ENCODE data around the gene ADCY9.

The ADCY9 gene

GRCh38 chr16:3993052-3993785, 123.0 kb downstream of the ADCY9 start:
- in situ Hi-C loops (cut with MboI; ENCODE audit: low pct_unique_long_range_greater_than_20kb, low sequenced_read_pairs): no loop called here
- no peak for DNase-seq

GRCh38 chr16:3992297-3993051, 123.8 kb downstream of the ADCY9 start:
- no peak for DNase-seq
- in situ Hi-C loops (cut with MboI; ENCODE audit: low pct_unique_long_range_greater_than_20kb, low sequenced_read_pairs): no loop called here

DNA sequence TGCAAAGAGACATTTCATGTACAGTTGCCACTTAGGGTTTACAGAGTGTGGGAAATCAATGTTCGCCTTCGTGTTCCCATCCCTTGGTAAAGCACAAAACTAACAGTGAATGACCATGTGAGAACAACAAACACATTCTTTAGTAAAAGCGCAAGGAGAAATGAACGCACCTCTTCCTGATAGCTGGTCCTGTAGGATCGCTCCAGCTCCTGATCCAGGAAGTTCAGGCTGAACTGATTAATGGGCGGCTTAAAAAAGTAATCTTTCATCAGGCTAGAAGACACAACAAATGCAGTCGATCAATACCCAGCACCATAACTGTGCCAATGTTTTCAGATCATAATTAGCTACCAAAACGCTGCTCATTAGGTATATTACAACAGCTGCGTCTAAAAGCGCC, 127.4 kb downstream of the ADCY9 start:
- in situ Hi-C loops (cut with MboI; ENCODE audit: low pct_unique_long_range_greater_than_20kb, low sequenced_read_pairs): no loop called here
- no peak for DNase-seq

DNA sequence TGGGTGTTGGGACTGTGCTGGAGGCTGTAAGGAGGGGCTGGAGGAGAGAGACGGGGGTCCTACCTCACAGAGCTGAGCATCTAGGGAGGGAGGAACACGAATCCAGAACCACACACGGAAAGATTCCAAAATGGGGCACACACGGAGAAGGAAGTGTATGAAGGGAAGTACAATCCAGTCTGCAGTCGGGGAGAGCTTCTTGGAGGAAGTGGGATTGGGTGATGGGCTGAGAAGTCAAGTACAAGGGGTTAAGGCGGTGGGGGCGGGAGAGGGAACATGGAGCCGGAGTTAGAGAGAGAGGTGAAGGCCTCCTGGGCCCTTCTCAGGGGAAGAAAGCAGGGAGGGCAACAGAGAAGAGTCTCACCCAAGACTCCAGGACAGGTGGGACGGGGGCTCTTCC, 128.2 kb downstream of the ADCY9 start:
- no peak for DNase-seq
- in situ Hi-C loops (cut with MboI; ENCODE audit: low pct_unique_long_range_greater_than_20kb, low sequenced_read_pairs): no loop called here

DNA sequence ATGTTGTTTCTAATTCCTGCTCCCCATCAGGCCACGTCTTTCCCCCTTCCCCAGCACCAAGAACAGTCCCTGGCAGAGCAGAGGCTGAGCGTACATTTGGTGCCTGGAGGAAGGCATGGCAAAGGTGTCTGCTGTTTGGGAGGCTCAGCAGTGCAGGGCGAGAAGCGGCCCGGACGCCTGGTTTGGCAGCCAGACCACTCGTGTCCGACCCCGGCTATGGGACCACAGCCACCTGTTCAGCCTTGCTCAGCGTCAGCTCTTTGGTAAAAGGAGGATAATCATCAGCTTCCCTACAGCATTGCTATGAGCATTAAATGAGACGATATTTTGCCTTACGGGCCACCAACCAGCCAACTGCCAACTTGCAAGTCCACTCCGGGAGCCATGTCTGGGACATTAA, 129.0 kb downstream of the ADCY9 start:
- DNase-seq: no peak
- in situ Hi-C loops (cut with MboI; ENCODE audit: low pct_unique_long_range_greater_than_20kb, low sequenced_read_pairs): no loop called here

GRCh38 chr16:3986235-3986544, 130.1 kb downstream of the ADCY9 start:
- DNase-seq: no peak
- in situ Hi-C loops (cut with MboI; ENCODE audit: low pct_unique_long_range_greater_than_20kb, low sequenced_read_pairs): no loop called here

GRCh38 chr16:3984111-3985060, 131.9 kb downstream of the ADCY9 start:
- in situ Hi-C loops (cut with MboI; ENCODE audit: low pct_unique_long_range_greater_than_20kb, low sequenced_read_pairs): no loop called here
- DNase-seq: no peak

DNA sequence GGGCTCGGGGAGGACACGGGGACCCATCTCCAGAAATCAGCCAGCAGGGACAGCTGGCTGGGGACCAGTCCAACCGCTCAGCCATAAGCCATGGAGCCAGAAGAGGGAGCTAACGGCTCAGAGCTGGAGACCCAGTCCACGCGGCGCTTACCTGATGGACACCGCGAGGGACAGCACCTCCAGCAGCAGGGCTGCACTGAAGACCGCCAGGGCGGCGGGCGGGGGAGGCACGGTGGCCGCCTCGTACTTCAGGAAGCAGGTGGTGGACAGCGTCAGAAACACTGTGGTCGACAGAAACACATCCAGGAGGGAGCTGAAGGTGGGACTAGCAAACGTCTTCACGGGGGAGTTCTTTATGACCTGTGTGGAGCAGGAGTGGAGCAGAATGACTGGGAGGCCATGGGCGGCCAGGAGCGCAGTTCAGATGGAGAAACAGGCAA, 133.1 kb downstream of the ADCY9 start:
- in situ Hi-C loops (cut with MboI; ENCODE audit: low pct_unique_long_range_greater_than_20kb, low sequenced_read_pairs): no loop called here
- peak; percentile 34 for DNase-seq

GRCh38 chr16:3982216-3982615, 134.0 kb downstream of the ADCY9 start:
- in situ Hi-C loops (cut with MboI; ENCODE audit: low pct_unique_long_range_greater_than_20kb, low sequenced_read_pairs): no loop called here

GRCh38 chr16:3980253-3981111, 135.8 kb downstream of the ADCY9 start:
- DNase-seq: no peak
- in situ Hi-C loops (cut with MboI; ENCODE audit: low pct_unique_long_range_greater_than_20kb, low sequenced_read_pairs): no loop called here

More at GRCh38 chr16:3982216-3982615, 134.0 kb downstream of the ADCY9 start:
- no peak for DNase-seq

GRCh38 chr16:3979518-3979917, 136.7 kb downstream of the ADCY9 start:
- DNase-seq: no peak
- in situ Hi-C loops (cut with MboI; ENCODE audit: low pct_unique_long_range_greater_than_20kb, low sequenced_read_pairs): no loop called here

GRCh38 chr16:3979070-3979469, 137.2 kb downstream of the ADCY9 start:
- in situ Hi-C loops (cut with MboI; ENCODE audit: low pct_unique_long_range_greater_than_20kb, low sequenced_read_pairs): no loop called here
- no peak for DNase-seq

GRCh38 chr16:3977376-3977775, 138.9 kb downstream of the ADCY9 start:
- no peak for DNase-seq
- in situ Hi-C loops (cut with MboI; ENCODE audit: low pct_unique_long_range_greater_than_20kb, low sequenced_read_pairs): no loop called here

DNA sequence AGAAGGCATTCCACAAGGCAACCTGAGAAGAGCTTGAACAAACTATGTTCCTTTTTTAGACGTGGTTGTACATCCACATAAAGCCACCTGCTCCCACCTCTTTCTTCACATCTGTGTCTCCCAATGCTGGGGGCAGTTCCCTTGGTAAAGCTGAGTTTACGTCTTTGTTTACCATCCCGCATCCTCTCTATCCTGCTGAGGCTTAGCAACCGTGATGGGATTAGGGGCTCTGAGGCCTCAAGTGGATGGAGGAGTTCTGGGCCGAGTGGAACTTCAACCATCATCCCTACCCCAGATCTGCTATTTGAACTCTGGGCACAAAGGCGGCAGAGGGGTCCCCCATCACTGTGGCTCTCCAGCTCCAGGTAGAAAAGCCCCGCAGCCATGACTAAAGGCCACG, 141.5 kb downstream of the ADCY9 start:
- no peak for DNase-seq

GRCh38 chr16:3971706-3972105, 144.5 kb downstream of the ADCY9 start:
- no peak for DNase-seq
- in situ Hi-C loops (cut with MboI; ENCODE audit: low pct_unique_long_range_greater_than_20kb, low sequenced_read_pairs): no loop called here

More for the DNA sequence above, 141.5 kb downstream of the ADCY9 start:
- in situ Hi-C loops (cut with MboI; ENCODE audit: low pct_unique_long_range_greater_than_20kb, low sequenced_read_pairs): no loop called here

DNA sequence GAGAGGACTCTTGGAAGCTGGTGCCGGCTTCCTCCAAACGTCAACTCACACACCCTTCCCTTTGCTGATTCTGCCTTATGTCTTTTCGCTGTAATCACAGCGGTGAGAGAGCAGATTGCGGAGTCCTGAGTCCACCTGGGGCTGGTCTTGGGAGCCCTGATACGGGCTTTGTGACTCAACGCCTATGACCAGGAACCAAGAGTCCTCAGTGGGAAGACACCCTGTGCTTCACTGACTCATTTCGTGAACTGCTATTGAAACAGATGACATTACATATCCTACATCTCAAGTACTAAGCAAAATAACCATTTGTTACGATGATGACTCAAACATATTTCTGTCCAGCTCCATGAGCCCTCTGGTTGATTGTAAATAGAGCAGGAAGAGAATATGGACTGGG, 145.0 kb downstream of the ADCY9 start:
- in situ Hi-C loops (cut with MboI; ENCODE audit: low pct_unique_long_range_greater_than_20kb, low sequenced_read_pairs): no loop called here
- no peak for DNase-seq

DNA sequence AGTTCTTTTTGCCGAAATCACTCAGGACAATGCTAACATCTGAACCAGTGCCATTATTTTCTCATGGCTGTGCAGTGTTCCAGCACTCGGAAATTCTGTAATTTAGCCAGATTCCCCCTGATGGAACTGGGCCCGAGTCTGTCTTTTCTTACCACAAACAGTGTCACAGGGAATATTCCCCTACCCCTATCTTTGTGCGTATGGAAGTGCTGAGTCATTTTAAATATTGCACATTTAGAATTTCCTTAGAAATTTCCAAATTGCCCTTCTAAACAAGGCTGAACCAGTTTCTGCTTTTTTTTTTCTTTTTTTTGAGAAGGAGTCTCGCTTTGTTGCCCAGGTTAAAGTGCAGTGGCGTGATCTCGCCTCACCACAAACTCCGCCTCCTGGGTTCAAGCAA, 147.7 kb downstream of the ADCY9 start:
- in situ Hi-C loops (cut with MboI; ENCODE audit: low pct_unique_long_range_greater_than_20kb, low sequenced_read_pairs): no loop called here
- no peak for DNase-seq

DNA sequence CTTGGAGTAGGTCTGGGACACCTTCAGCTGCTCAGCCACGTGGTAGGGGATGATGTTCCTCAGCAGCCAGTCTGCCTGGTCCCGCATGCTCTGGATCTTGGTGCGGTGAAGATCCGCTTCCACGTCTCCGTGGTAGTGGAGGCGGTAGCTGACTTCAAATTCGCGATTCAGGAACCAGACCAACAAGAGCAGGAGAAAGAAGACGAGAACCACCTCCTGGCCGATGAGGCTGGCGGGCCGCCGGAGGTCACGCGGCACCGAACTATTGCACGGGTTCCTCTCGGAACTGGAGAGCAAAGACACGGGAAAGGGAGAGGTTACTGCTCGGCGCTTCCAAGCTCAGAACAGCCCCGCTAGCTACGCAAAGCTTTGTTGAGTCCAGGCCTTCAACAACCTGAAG, 149.6 kb downstream of the ADCY9 start:
- no peak for DNase-seq
- in situ Hi-C loops (cut with MboI; ENCODE audit: low pct_unique_long_range_greater_than_20kb, low sequenced_read_pairs): no loop called here
